ENCODE results near the gene MYT1.

The MYT1 gene

DNA sequence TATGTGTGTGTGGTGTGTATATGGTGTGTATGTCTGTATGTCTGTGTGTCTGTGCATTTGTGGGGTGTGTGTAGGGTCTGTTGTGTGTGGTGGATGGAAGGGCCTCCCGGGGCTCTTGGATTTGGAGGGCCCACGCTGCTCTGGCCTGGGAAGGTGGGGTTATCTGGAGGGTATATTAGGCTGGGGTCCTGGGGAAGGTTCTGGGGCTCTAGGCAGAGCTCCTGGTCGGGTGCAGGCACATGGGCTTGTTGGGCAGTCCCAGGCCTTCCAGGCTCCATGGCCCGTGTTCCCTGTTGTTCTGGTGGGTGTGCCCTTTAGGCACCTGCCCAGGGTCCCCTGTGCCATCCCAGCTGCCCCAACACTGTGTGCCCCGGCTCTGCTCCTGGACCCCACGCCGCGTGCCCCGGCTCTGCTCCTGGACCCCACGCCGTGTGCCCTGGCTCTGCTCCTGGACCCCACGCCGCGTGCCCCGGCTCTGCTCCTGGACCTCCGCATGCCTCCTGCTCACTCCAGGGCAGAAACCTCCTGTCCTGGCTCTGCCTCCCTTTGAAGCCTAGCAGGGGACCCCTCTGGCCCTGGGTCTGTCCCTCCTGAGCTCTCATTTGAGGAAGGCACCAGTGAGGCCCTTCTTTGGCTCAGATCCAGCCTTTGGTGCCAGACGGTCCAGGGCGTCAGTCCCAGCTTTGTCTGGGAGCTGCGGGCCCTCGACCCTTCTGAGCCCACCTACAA, 10.2 kb upstream of the MYT1 start:
- no peak for DNase-seq (ENCODE audit: low read depth in 3 of 3)

DNA sequence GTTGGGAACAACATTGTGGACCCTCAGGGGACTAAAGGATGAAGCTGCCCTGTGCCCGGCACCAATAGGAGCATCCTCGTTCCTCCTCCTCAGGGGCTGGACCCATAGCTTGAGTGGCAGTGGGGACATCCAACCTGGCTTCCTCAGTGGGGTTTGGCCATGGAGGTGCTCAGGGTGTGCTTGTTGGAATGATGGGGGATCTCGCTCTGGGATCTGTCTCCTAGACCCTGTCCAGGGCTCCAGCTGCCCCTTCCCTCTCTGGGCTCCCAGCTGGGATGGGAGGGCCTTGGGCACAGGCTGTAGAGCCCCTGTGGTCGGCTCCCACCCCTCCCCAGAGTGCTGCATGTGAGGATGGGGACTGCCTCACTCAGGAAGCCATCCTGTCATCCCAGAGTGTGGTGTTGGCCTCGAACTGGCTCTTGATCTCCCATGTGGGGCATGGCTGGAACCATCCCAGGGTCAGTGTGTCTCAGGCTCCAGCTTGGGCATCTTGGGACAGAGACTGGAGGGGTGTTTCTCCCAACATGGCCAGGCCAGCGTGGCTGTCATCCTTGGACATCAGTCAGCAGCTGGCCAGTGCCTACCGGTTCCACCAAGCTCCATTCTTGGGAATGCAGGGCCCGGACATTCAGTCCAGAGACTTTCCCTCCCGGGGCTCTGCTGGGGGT, 9.5 kb upstream of the MYT1 start:
- DNase-seq (ENCODE audit: low read depth in 3 of 3) = no peak

DNA sequence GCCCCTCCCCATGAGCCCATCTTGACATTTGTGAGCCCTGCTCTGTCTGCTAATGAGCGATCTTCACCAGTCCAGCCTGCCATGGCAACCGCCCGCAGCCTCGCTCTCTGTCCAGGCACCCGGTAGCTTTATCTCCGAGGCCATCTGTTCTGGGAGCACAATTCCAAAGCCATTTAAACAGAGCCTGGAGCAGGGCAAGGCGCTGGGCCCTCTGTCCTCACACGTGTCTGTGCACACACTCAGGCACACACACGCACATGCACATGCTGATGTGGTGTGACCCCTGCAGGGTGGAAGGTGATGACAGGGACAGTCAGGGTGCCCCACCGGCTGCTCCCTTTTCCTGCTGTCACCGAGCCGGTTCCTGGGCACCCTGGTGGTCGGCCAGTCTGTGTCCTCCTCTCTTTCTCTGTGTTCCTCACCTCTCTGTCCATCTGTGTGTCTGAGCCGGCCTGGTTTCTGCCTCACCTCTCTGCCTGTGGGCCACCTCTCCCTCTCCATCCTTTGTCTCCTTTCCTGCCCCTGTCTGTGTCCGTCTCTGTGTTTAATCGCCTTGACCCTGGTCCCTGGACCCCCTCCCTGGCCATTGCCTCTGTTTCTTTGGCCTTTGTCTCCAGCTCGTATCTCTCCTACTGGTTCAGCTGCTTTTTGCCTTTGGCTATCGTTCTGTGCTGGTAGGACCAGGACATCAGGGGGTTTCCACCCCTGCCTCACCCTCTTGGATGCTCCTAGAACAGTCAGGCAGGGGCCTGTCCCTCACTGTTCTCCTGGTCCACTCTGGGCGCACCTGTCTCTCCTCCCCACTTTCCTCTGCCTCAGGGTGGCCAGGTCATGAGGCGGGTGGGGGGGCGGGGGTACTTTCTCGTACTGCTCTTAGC, 8.8 kb upstream of the MYT1 start:
- DNase-seq (ENCODE audit: low read depth in 3 of 3) = no peak

DNA sequence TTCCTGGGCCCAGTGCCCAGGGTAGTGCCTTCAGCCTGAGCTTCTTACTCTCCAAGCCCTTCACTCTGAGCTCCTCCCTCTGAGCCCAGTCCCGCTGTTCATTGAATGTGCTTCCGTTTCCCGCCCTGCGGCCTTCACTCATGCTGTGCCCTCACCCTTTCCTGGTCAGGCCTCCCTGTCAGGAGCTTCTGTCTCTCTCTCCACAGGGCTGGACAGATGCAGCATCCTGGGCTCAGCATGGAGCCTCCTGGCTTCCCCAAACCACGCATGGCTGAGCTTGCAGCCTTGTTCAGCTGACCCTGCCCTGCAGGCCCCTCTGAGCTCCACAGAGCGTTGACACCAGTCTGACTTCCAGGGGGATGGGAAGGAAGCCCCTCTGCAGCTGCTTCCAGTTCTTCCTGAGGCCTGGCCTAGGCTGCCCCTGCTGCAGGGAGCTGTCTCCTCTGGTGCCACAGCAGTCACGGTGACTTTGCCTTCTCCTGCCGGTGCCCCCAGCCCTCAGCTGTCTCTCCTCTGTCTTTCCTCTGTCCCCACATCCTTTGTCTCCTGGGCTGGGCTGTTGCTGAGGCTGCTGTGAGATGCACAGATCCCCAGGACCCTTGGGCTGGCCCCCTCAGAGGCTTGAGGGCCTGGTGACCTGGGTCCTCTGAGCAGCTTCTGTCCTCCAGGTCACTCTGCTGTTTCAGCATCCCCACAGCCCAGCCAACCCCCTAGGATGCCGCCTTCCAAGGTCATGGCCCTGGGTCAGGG, 7.9 kb upstream of the MYT1 start:
- no peak for DNase-seq (ENCODE audit: low read depth in 3 of 3)

DNA sequence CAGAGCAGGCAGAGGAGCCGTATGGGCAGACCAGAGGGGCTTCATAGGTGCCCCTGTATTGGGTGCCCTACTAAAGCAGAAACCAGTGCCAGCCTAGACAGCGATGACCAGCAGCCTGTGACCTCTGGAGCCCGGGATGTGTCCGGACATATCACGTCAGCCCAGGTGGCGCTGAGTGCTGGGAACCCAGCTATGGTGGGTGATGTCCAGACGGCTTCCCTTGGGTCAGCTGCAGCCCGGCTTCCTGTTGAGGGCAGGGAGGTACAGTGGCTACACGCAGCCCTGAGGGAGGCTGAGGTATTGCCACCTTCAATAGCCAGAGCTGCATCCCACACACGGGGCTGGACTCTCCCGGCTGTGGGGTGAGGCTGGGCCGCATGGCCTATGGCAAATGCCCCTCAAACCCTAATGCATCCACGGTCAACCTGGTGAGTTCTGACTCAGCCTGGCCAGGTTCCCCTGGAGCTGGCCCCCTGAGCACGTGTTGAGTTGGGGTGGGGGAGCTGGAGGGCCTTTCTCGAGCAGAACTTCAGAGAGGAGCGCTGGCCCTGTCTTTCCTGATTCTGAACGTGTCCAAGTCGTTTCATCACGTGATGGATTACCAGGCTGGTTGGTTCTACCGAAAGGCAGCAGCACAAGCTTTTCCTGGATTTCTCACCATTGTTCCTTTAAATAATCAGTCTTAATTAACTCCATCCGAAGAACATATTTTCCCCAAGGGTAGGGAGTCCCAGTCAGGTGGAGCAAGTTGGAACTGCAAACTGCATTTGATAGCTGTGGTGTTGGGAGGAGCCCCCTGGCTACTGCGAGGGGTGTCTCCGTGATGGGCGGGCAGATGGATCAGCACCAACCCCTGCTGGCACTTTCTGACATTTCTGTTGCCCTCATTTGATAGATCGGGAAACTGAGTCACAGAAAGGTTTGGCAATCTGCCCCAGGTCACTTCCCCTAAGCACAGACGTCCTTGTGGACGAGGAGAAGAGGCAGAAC, 7.1 kb upstream of the MYT1 start:
- no peak for DNase-seq (ENCODE audit: low read depth in 3 of 3)

DNA sequence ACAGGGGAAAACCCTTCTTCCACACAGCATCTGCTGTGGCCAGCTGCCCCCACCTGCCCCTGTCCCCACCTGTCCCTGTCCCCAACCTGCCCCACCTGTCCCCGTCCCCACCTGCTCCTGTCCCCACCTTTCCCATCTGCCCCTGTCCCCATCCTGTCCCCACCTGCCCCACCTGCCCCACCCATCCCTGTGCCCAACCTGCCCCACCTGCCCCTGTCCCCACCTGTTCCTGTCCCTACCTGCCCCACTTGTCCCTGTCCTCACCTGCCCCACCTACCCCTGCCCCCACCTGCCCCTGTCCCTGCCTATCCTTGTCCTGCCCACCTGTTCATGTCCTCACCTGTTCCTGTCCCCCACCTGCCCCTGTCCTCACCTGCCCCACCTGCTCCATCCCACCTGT, 6.4 kb upstream of the MYT1 start:
- DNase-seq (ENCODE audit: low read depth in 3 of 3) = no peak

DNA sequence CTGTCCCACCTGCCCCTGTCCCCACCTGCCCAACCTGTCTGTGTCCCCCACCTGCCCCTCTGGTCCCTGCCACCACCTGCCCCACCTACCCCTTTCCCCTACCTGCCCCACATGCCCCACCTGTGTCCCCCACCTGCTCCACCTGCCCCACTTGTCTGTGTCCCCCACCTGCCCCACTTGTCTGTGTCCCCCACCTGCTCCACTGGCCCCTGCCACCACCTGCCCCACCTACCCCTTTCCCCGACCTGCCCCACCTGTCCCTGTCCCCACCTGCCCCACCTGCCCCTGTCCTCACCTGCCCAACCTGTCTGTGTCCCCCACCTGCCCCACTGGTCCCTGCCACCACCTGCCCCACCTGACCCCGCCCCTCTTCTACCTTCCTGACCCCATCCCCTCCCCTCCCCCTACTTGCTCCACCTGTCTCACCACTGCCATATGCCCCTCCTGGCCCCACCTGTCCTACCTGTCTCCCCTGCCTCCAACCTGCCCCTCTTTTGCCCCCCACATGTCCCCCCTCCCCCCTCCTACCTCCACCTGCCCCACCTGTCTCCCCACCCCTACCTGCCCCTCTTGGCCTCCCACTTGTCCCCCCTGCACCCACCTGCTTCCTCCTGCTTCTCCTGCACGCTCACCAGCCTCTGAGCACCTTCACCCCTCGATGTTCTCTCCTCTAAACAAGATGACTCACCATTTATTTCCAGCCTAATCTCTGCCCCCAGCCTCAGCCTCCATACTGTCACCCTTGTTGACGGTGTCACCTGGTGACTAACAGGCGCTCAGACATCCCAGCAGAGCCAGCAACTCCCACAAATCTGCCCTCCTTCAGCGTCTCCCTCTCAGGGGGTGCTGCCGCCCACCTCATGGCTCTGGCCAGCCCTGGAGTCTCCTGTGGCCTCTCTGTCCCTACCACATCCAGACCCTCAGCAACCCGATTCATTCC, 5.6 kb upstream of the MYT1 start:
- no peak for DNase-seq (ENCODE audit: low read depth in 3 of 3)

DNA sequence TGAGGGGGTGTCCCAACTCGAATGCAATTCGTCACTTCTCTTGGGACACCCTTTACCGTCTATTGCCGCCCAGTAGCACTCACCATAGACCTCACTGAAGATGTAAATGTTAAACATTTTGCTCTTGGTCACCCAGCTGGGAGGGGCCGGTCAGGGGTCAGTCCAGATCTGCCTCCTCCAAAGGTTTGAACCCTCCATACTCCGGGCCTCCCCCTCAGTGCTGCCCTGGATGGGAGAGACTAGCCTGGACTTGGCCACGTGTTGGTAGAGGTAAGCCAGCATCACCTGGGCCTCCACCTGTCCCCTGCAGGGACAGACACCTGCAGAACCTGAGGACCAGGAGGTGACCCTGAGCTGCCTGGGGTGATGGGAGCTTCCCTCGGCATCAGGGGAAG, 5.0 kb upstream of the MYT1 start:
- no peak for DNase-seq (ENCODE audit: low read depth in 3 of 3)

DNA sequence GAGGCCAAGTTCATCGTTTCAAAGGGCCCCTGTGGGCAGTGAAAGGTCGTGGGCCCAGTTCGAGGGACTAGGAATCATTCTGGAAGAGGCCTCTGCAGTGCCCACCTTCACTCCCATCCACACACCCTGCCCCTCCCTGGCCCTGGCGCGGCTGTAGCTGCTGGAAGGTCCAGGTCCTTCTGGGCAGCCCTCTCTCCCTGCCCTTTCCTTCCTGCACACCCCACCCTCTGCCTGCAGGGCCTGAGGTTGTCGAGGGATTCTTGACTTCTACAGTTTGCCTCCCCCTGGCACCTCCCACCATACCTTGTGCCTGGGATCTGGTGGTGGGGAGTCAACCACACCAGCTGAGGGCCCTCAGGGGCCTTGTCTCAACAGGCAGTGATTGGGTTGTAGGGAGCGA, 4.5 kb upstream of the MYT1 start:
- no peak for DNase-seq (ENCODE audit: low read depth in 3 of 3)

DNA sequence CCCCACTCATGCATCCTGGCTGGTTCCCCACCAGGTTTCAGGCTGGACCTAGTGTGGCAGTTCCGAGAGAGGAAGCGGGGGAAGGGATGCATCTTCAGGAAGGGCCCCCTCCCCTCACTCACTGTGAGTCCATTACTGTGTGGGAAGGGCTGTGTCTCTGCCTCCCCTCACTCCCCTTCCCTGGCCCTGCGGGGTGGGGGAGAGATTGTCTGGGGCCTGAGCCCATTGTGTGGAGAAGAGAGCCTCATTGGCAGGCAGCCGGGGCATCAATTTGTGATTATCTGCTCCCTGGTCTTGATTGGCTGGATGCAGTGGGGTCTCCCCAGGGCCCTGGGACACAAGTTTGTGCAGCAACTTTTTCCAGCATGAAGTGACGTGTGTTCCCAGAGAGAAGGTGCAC, 4.1 kb upstream of the MYT1 start:
- no peak for DNase-seq (ENCODE audit: low read depth in 3 of 3)

DNA sequence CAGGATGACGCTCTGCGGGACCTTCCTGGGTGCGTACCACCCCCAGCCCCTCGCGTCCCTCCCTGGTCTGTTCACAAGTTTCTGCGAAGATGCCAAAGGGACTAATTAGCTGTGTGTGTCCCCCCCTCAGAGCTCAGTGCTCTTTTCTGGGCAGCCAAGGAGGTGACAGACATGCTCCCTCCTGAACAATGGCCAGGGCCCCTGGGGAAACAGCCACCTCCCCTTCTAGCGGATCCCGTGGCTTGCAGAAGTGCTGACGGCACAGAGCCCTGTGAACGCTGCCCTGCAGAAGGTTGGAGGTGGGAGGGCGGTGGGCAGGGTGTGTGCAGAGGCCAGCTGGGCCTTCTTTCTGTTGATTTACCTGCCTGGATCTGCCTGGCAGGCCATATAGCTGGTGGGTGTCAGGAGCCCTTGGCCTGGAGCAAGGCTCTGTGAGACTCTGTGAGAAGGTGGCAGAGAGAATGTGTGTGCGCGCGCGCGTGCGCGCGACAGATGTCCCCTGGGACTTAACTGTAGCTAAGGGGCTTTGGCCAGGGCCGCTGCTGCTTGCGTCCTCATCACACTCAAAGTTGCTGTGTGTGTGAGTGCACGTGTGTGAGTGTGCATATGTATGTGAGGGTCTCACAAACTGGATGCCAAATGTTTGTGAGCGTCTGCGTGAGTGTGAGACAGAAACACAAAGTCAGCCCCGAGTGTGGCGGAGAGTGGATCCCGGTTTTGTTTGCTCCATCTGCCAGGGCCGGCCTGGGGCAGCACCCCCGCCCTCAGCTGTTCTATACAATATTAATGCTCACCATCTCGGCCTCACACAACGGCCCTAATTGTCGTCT, 3.5 kb upstream of the MYT1 start:
- DNase-seq (ENCODE audit: low read depth in 3 of 3) = no peak

DNA sequence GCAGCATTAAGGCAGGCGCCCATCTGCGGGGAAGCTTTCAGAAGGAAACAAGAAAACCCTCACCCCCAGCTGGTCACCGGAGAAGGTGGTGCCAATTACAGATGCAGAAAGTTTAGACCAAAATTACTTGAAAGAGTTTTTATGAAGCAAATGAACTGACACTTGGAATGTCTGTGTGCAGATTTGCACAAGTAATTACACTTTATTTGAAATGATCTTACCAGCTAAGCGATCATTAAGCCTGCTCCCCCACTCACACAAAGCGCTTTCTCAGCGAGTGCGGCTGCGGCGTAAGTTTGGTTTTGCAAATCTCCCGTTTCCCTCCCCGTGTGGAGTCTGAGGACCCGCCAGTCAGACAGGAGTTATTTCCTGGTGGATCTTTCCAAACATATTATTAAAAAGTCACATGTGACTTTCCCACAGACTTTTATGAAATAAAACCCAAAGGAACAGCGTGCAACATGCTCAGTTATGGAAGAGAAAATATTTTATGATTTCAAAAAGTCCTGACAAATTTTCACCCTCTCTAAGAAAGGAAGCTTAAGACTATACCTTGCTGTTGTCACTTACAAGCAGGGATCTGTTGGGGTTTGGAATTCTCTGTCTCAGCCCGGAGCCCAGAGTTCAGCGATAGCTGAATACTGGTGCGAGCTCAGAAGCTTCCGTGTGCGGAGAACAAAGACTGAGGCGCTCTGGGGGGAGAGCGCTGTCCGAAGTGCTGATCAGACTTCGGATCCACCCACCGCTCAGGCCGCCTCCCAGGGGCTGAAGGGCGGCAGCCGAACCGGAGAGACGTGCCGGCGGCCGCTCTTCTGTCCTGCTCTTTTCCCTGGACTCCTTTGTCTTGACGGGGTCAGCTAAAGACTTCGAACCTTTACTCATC, 2.7 kb upstream of the MYT1 start:
- DNase-seq (ENCODE audit: low read depth in 3 of 3) = peak in 1 of 3 experiments; percentile 4

DNA sequence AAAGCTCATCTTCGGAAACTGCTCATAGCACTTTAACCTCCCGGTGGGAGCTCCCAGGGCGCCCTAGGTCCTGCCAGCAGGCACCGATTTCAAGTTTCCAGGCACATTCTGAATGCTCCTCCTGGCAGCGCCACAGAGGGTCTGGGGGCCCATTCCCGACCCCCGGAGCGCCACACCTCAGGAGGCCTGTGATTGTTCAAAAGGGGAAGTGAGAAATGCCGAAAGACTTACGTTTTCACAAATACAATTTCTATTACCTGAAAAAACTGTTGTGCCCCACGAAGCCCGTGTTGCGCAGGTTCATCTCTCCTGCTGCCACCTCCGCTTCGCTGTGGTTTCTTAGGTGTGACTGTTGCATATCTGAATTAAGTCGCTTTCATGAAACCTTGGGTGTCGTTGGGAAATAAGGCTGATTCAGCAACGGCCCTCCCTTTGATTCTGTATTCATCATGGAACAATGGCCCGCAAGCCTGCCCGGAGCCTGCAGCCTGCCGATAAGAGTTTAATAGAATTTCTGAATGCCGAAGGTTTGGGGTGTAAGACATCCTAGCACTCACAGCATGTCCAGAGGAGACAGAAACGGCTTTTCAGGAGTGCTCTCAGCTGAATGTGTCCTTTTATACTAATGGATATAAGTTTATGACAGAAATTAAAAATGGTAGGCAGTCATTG, 1.9 kb upstream of the MYT1 start:
- no peak for DNase-seq (ENCODE audit: low read depth in 3 of 3)

DNA sequence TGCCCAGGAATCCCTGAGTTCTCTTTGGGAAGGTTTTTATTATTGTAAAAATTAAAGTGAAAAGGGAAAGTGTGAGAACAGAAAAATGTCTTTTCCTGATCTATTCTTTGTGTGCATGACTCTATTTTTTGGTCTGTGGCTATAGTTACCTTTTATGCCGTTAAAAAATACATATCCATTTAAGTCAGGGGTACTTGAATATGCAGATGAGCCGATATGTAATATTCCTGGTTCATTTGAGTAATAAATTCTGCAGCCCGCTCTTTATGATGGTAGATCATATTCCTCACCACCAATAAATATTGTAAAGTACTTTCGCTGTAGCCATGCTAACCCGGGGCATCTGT, 503 bp upstream of the MYT1 start:
- no peak for DNase-seq (ENCODE audit: low read depth in 3 of 3)

DNA sequence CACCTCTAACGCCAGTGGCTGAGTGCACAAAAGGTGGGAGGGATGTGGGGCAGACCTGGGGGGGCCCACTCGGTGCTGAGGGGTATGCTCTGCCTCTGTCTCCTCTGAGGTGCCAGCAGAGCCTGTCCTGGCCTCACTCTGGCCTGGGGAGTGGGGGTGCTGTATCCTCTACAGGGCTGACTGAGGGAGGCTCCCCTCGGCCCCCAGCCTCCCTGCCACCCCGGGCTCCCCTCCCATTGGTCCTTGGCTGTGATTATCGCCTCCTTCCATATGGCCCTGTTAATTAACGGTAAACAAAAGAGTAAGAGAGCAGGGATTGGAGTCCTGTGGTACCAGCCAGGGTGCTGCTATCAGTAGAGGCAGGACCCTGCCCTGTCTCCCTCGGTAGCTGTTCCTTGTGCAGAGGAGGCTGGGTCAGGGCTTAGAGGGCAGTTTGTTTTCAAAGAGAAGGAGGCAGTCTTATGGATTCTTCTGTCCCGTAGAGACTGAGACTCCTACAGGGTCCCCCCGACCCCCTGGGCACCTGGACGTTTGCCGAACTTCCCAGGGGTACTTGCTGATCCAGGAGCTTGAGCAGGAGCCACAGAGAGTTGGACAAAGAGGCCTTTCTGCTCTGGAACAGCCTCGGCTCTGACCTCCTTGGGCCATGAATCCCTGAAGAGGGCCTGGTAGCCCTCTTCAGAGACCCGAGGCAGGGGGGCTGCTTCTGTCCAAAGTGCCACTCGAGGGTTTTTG, 1.8 kb downstream of the MYT1 start:
- DNase-seq (ENCODE audit: low read depth in 3 of 3) = no peak
